NT2/D1 (cell line): ENCODE results near the gene CNKSR3.

ENCODE experiments used
- YY1 ChIP-seq: IDR thresholded peaks from 2 replicates; pipeline ENCODE4 v1.6.1; 2011; ENCODE audit not compliant: insufficient read length, insufficient read depth
- ZNF274 ChIP-seq: IDR thresholded peaks from 2 replicates; pipeline ENCODE4 v1.6.1; 2011; ENCODE audit warnings: mild to moderate bottlenecking, low read depth, low read length

DNA sequence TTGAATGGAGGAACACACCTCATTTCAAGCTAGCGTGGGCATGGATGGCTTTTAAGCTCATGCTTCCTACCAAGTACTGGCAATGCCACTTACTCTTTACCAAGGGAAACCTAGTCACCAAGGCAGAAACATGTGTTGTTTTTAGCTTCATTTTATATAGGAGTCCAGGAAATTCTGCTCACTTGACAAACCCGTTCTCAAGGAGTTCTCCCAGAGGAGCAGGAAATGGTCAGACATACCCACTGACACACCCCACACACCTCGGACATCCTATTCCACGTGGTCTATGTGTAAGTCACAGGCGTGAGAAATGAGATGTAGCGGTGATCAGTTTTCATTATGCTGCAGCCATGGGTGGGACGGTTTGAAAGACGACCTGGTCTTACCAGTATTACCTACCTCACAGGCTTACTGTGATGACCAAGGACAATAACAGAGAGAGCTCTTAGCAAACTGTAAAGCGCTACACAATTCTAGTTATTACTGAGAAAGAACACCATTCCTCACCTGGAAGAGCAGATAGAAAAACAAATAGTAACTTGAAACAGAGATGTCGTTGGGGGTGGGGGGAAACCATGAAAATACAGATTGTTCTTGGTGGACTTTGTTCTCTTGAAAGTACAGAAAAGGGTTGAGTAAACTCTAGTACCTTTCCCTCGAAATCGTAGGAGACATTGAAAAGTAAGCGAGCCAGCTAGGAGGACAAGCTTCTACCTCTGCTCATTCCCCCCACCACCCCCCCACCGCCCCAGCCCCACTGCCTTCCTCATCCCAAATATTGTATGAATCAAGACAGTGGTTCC, 1.7 kb downstream of the CNKSR3 start:
- TF ChIP-seq ZNF274, result no peak
- no peak for TF ChIP-seq YY1
